Measurements from ENCODE around the gene PRAC1.

The PRAC1 gene

GRCh38 chr17:48760411-48760810 is 38.1 kb upstream of the PRAC1 start:
- TF ChIP-seq ZBTB7A (IDR thresholded peaks at IDR 0.05; ENCODE audit: low read depth) = no peak
- TF ChIP-seq TCF12 (IDR thresholded peaks at IDR 0.05; ENCODE audit: low read depth) = no peak
- no peak for TF ChIP-seq TEAD4 (IDR thresholded peaks at IDR 0.05)

GRCh38 chr17:48759288-48759687 is 37.0 kb upstream of the PRAC1 start:
- TF ChIP-seq NFIC (IDR thresholded peaks at IDR 0.05) = no peak
- no peak for TF ChIP-seq EGR1 (IDR thresholded peaks at IDR 0.05)
- TF ChIP-seq MAX (IDR thresholded peaks at IDR 0.05) = no peak
- TF ChIP-seq TAF1 (IDR thresholded peaks at IDR 0.05; ENCODE audit: low read depth) = no peak
- no peak for TF ChIP-seq USF1 (IDR thresholded peaks at IDR 0.05)
- no peak for TF ChIP-seq YY1 (IDR thresholded peaks at IDR 0.05; ENCODE audit: low read depth)
- no peak for TF ChIP-seq EP300 (IDR thresholded peaks at IDR 0.05; ENCODE audit: borderline replicate concordance)

- TF ChIP-seq EGR1 (IDR thresholded peaks at IDR 0.05) (no peak), EP300 (IDR thresholded peaks at IDR 0.05; ENCODE audit: borderline replicate concordance) (no peak), RAD21 (IDR thresholded peaks at IDR 0.05; ENCODE audit: low read depth) (no peak), ZBTB7A (IDR thresholded peaks at IDR 0.05; ENCODE audit: low read depth) (no peak), NFIC (IDR thresholded peaks at IDR 0.05) (no peak), YY1 (IDR thresholded peaks at IDR 0.05; ENCODE audit: low read depth) (no peak), TCF12 (IDR thresholded peaks at IDR 0.05; ENCODE audit: low read depth) (no peak), FOXM1 (IDR thresholded peaks at IDR 0.05; ENCODE audit: borderline replicate concordance, low read depth) (no peak), TEAD4 (IDR thresholded peaks at IDR 0.05) (no peak), USF1 (IDR thresholded peaks at IDR 0.05) (no peak), CEBPB (IDR thresholded peaks at IDR 0.05) (no peak), TAF1 (IDR thresholded peaks at IDR 0.05; ENCODE audit: low read depth) (no peak), REST (IDR thresholded peaks at IDR 0.05; ENCODE audit: low read depth) (no peak), MAX (IDR thresholded peaks at IDR 0.05) (no peak), CREB1 (IDR thresholded peaks at IDR 0.05; ENCODE audit: low read depth) (no peak)
Observed at GRCh38 chr17:48757524-48757961, 35.2 kb upstream of the PRAC1 start.

- TF ChIP-seq NFIC (IDR thresholded peaks at IDR 0.05) (no peak), TAF1 (IDR thresholded peaks at IDR 0.05; ENCODE audit: low read depth) (no peak), YY1 (IDR thresholded peaks at IDR 0.05; ENCODE audit: low read depth) (no peak), RAD21 (IDR thresholded peaks at IDR 0.05; ENCODE audit: low read depth) (no peak), REST (IDR thresholded peaks at IDR 0.05; ENCODE audit: low read depth) (no peak), MAX (IDR thresholded peaks at IDR 0.05) (no peak), FOXM1 (IDR thresholded peaks at IDR 0.05; ENCODE audit: borderline replicate concordance, low read depth) (no peak), EP300 (IDR thresholded peaks at IDR 0.05; ENCODE audit: borderline replicate concordance) (no peak), CEBPB (IDR thresholded peaks at IDR 0.05) (no peak)
Observed at GRCh38 chr17:48756830-48757251, 34.5 kb upstream of the PRAC1 start.

- no peak for TF ChIP-seq YY1 (IDR thresholded peaks at IDR 0.05; ENCODE audit: low read depth)
- TF ChIP-seq EGR1 (IDR thresholded peaks at IDR 0.05) = no peak
- no peak for TF ChIP-seq EP300 (IDR thresholded peaks at IDR 0.05; ENCODE audit: borderline replicate concordance)
- TF ChIP-seq RAD21 (IDR thresholded peaks at IDR 0.05; ENCODE audit: low read depth) = no peak
- TF ChIP-seq CREB1 (IDR thresholded peaks at IDR 0.05; ENCODE audit: low read depth) = no peak
- no peak for TF ChIP-seq NFIC (IDR thresholded peaks at IDR 0.05)
- TF ChIP-seq FOXM1 (IDR thresholded peaks at IDR 0.05; ENCODE audit: borderline replicate concordance, low read depth) = no peak
- TF ChIP-seq REST (IDR thresholded peaks at IDR 0.05; ENCODE audit: low read depth) = no peak
- TF ChIP-seq TCF12 (IDR thresholded peaks at IDR 0.05; ENCODE audit: low read depth) = no peak
- no peak for TF ChIP-seq USF1 (IDR thresholded peaks at IDR 0.05)
Observed at GRCh38 chr17:48755356-48755755, 33.0 kb upstream of the PRAC1 start.
